ENCODE measurements around the gene ITSN1.
"Not testable (repeated sequence)": the region's sequence is repeated elsewhere in the genome, so short reads cannot be mapped to it uniquely, and the experiment has no call there.

Gene ITSN1

DNA sequence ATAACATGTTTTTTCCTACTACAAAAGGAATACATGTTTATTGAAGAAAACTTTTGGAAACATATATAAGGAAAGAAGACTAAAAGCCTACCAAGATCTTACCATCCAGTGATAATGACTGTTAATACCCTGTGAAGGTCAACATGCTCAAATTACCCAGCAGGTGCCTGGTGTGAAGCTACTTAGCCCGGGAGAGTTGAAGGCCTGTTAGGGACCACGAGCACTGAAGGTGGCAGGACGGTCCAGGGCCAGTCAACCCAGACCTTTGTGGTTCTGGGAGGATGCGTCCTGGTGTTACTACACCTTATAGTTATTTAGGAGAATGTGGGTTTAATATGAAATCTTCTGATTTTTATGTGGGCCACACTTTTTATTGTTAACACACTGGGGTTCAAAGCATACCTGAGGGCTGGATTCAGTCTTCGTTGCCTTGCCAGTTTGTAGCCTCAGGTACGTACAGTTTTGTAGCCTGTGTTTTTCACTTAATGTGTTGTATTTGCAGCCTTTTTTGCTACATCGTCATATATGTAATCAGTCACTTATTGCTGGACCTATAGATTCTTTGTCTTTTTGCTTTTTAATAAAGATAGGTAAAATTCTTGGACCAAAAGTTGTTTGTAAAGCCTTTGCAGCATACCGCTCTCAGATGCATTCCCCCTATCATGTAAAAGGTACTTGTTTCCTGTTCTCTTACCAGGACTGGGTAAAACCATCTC lies 9.8 kb downstream of the ITSN1 start:
- no peak for DNase-seq (ENCODE audit: low read depth)

DNA sequence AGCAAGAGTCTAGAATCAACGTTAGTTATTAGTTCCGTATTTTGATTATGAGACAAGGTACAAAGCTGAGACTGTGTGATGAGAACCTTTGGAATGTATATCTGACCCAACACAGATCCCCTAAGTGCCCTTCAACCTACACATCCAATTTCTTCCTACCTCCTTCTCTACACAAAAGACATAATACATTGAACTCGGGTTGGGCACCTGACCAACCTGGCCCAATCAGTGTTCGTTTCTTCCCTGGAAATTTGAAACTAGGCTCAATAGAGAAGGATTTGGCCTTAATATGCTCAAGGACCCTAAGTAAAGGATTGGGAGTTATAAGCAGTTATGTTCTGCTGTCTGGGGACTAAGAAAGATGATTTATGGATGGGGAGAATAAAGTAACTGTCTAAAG lies 12.1 kb downstream of the ITSN1 start:
- DNase-seq (ENCODE audit: low read depth), result no peak

DNA sequence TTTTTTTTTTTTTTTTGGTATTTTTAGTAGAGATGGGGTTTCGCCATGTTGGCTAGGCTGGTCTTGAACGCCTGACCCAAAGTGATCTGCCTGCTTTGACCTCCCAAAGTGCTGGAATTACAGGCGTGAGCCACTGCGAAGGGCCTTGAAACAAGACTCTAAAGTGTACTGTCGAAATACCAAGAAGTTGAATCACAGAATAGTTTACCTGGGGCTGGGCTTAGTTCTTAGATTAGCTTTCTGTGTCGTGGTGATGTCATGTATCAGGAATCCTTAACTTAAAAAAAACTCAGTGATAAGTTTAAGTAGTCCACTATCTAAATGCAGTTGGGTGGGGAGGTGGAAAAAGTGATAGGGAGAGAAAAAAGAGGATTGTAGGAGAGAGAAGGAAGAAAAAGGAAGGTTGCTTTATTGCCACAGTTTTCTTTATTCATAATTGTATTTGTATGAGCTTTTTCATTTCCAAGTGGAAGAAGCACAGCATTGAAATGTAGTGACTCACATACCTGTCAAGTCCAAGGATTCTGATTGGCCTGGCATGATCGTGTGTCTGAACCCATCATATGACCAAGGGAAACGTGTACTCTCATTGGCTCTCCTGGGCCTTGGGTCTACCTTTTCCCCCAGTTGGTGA lies 13.4 kb downstream of the ITSN1 start:
- DNase-seq (ENCODE audit: low read depth), result no peak

DNA sequence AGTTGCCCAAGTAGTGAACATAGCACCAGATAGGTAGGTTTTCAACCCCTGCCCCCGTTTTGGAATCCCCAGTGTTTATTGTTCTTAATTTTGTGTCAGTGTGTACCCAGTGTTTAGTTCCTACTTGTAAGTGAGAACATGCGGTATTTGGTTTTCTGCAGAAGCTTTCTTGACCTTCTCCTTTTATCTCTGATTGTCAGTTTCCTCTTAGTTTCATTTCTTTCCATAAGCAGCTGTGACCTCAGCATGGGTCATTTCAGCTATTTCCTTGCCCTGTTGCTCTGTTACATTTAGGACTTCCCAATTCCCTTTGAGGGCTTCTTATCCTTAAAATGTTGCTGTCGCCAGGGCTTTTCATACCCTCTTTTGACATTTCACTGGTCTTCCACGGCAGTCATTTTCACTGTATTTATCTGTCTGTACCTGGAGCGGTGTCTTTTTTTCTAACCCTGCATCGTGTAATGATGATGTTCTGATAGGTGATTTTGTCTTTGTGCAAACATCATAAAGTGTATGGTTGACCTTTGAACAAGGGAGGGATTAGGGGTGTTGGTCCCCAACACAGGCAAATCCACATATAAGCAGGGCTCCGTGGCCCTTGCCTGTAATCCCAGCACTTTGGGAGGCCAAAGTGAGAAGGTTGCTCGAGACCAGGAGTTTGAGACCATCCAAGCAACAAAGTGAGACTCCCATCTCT lies 15.0 kb downstream of the ITSN1 start:
- no peak for DNase-seq (ENCODE audit: low read depth)

DNA sequence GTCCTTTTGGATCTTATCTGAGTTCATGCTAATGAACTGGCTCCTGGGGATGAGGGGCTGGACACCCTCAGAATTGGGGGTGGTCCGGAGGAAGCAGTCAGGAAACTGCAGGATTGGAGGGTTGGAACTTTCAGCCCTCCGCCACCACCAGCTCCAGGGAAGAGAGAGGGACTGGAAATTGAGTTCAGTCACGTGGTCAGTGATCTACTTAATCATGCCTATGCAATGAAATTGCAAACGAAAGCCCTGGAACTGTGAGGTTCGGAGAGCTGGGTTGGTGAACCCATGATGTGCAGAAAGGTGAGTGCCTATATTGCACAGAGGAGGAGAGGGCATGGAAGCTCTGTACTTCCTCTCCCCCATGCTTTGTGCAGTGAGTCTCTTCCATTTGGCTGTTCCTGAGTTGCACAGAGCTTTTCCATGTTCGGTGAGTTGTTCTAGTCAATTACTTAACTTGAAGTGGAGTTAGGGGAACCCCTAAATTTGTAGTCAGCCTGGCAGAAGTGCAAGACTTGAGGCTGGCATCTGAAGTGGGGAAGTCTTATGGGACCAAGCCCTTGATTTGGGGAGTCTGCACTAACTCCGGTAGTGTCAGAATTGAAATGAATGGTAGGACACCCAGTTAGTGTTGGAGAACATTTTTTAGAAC lies 16.7 kb downstream of the ITSN1 start:
- no peak for DNase-seq (ENCODE audit: low read depth)

DNA sequence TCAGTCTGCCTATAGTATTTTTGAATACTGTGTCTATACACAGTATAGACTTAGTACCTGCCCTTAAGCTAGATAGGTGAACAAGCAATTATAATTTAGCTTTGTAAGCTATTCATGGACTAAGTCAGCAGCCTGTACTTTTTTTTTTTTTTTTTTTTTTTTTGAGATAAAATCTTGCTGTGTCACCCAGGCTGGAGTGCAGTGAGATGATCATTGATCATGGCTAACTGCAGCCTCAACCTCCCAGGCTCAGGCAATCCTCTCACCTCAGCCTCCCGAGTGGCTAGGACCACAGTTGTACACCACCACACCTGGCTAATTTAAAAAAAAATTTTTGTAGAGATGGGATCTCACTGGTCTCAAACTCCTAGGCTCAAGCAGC lies 17.3 kb downstream of the ITSN1 start:
- DNase-seq (ENCODE audit: low read depth), result no peak

DNA sequence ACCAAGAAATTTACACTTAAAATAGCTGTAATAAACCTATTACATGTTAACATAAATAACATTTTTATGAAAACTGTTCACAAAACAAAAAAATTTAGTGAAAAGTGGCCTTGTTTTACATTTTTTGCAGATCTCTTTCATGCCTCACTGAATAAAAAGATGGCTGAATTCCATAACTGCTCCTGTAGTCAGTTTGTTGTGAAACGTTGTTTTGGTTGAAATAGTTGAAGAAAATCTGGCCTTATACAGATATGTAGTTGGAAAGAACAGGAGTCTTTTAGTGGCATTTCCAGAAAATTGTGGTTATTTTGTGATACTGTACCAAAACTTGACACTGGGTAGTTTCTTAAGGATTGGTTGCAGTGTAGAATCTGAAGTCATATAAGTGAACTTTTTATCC lies 18.1 kb downstream of the ITSN1 start:
- no peak for DNase-seq (ENCODE audit: low read depth)

DNA sequence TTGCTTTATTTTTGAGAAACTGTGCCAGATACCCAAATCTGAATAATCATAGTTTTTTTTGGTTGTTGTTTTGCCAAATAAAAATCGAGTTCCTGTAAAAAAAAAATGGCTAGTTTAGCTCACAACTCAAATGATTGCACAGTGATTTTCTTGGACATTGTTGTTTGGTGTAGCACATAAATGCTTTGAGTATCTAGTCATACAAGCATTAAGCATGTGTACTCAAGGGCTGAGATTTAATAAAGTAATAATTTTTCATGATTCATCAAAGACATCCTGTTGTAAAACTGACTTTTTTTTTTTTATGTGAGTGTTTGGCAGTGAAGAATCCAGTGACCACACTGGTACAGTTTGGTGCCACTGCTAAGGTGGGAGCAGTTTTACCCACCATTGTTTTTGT lies 18.8 kb downstream of the ITSN1 start:
- DNase-seq (ENCODE audit: low read depth), result no peak

DNA sequence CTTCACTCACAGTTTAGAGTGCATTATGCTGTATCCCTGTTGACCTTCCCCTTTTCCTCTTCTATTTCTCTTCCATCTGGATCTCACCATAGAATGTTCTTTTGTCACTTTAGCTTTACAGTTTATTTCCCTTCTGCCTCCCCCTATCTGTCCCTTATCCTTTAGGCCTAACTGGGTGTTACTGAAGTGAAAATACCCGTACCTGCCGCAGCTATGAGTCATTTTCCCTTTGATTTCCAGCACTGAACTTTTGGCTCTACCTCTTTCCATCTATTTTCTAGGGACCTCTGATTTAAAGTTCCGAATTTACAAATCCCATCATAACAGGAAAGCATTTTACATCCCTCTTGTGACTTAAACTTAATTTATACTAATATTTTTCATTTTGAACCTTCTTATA lies 19.7 kb downstream of the ITSN1 start:
- no peak for DNase-seq (ENCODE audit: low read depth)

DNA sequence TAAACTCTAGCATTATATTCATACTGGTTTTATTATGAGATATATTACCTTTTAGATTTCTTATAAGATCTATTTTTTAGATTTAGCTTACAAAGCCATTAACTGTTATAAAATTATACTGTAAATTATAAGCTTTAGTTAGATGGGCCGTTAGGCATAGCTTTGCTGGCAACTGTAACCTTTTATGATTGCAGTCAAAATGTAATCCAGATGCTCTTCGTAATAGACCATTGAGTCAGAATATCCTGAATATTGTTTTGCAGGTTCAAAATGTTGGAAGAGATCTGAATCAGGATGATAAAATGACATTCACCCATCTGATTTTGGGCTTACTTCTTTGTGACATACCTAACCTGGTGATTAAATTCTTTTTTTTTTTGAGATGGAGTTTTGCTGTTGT lies 20.9 kb downstream of the ITSN1 start:
- DNase-seq (ENCODE audit: low read depth), result no peak

DNA sequence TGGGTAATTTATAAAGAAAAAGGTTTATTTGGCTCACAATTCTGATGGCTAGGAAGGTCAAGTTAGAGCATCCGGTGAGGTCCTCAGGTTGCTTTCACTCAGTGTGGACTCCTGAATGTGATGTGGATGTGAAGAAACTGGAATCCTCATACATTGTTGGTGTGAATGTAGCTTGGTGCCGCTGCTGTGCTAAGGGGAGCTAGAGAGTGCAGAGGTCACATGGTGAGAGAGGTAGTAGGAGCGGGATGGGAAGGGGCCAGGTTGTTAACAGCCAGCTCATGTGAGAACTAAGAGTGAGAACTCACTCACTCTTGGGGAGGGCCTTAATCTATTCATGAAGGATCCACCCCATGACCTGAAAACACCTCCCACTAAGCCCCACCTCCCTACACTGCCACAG lies 21.8 kb downstream of the ITSN1 start:
- no peak for DNase-seq (ENCODE audit: low read depth)

DNA sequence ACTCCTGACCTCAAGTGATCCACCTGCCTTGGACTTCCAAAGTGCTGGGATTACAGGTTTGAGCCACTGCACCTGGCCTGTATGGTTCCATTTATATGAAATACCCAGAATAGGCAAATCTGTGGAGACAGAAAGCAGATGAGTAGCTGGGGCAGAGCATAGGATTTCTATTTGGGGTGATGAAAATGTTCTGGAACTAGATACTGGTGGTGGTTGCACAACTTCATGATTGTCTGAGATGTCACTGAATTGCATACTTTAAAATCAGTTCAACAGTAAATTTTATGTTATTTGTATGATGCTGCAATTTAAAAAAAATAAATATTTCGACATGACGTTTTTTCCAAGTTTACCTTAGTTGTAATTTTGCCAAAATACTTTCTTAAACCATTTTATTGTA lies 23.9 kb downstream of the ITSN1 start:
- DNase-seq (ENCODE audit: low read depth), result no peak

DNA sequence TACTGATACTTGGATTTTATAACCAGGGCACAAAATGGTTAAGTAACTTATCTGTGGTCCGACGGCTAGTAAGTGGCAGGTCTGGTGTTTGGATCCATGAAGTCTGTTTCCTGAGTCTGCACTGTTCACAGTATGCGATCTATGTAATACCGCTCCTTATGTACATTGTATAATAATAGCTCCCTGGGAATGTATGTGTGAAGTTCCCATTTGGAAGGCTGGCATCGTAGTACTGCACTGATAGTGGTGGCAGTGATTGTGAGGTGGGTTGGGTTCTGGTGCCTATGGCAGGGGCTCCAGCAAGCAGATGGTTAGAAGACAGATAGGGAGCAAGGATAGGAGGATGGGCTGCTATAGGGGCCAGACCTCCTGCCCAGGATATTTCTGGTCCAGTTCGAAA lies 25.3 kb downstream of the ITSN1 start:
- no peak for DNase-seq (ENCODE audit: low read depth)

DNA sequence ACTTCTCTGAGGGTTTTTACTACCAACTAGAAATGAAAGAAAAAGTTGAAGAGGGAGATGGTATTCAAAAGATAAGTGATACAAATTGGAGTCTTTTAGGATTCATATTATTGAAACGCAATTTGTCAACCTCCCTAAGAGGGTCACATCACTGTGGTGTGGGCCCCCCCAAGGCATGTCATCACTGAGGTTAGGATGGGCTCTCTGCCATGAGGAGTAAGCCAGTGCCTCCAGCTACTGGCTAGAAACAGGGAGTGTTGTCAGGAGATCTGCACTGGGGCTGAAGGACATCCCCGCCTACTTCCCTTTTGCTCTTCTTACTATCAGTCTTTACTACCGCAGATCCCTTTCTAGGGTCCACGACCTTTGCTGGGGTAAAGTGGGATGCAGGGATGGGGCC lies 25.9 kb downstream of the ITSN1 start:
- no peak for DNase-seq (ENCODE audit: low read depth)

DNA sequence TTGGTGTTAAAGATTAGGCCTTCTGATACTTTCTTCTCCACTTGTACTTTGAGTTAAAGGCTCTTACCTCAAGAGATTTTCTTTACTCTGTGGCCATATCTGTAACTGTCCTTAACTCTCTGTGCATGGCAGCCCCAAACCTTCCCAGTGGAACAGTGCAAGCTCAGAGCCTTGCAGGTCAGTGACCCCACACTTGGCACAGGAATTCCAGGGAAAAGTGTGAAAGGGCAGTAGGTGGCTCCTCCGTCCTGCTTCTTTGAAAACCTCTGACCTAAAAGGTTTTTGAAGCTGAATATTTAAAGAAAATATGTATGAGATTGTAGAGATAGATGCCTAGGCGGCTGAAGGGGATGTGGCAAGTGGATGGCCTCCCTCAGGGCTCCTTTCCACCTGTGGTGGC lies 26.3 kb downstream of the ITSN1 start:
- DNase-seq (ENCODE audit: low read depth), result no peak

DNA sequence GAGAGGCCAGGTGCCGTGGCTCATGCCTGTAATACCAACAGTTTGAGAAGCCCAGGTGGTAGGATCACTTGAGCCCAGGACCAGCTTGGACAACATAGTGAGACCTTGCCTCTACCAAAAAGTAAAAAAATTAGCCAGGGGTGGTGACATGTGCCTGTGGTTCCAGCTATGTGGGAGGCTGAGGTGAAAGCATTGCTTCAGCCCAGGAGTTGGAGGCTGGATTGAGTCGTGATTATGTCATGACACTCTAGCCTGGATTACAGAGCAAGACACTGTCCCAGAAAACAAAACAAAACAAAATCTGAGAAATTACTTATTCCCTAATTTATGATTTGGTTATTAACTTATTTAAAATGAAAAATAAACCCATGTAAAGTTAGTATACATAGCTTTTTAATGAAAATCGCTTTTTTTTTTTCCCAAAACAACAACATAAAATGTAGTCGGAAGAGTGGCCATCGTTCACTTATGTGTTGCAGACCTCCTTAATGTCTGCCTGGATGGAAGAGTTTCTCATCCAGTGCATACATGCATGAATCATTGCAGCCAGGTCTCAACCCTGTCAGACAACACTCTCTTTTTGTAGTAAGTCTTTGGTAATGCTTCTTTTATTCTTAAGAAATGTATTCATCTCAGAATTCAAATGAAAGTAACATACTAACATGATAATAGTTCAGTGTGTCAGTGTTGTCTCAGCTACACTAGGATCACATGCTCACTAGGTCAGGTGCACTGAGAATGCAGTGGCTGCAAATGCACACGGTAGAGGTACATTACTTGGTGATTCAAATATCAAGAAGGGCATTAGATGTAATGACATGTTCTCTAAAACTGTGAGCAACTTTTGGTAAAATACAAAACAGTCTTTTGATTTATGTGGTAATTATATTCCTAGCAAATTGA lies 28.0 kb downstream of the ITSN1 start:
- no peak for DNase-seq (ENCODE audit: low read depth)

DNA sequence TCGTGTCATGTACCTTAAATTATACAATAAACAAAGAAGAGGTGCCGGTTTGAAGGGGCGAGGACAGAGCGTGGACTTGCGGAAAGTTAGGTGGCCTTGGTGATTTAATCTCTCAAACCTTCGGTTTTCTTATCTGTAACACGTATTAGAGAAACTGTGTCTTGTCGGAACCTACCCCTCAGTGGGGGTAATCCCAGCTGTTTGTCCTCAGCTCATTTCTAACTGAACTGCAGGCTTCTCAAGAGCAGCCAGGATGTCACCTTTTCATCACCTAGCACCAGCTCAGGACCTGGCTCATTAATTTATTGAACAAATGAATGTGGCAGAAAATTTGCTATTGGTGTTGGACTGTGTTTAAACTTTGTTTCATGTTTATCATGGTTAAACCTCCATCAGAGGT lies 31.2 kb downstream of the ITSN1 start:
- no peak for DNase-seq (ENCODE audit: low read depth)

DNA sequence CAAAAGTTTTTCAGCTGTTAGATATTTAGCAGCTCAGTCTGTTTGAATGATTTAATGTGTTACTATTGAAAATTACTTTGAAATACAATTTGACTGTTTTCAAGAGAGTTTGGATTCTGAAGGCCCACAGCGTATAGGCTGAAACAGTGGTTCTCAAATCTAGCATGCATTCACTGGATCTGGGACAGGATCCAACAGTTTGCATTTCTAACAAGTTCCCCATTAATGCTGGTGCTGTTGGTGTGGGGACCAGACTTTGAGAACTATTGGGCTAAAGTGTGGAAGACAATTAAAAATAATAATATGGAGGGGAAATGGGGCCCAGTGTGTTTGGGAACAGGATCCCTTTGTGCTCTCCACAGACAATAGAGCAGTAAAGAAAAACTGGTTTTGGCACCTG lies 31.9 kb downstream of the ITSN1 start:
- DNase-seq (ENCODE audit: low read depth), result no peak

DNA sequence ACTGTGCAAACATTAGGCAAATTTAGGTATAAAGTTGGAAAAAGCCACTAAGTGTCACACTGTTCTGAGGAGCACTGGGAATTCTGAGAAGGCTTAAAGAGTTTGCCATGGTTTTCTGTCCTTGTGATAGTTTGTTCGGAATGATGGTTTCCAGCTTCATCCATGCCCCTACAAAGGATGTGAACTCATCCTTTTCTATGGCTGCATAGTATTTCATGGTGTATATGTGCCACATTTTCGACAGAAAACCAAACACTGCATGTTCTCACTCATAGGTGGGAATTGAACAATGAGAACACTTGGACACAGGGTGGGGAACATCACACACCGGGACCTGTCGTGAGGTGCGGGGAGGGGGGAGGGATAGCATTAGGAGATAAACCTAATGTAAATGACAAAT lies 34.4 kb downstream of the ITSN1 start:
- not testable (repeated sequence) for DNase-seq (ENCODE audit: low read depth)

DNA sequence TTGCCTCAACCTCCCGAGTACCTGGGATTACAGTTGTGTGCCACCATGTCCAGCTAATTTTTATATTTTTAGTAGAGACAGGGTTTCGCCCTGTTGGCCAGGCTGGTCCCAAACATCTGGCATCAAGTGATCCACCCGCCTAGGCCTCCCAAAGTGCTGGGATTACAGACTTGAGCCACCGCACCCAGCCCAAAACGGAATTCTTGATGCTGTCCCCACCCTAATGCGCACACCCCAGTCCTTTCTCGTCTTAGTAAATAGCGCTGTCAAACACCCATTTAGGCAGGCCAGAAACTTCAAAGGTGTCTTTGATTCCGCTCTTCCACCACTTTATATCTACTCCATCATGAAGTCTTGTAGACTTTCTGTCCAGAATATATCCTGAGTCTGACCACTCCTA lies 35.1 kb downstream of the ITSN1 start:
- DNase-seq (ENCODE audit: low read depth), result no peak

DNA sequence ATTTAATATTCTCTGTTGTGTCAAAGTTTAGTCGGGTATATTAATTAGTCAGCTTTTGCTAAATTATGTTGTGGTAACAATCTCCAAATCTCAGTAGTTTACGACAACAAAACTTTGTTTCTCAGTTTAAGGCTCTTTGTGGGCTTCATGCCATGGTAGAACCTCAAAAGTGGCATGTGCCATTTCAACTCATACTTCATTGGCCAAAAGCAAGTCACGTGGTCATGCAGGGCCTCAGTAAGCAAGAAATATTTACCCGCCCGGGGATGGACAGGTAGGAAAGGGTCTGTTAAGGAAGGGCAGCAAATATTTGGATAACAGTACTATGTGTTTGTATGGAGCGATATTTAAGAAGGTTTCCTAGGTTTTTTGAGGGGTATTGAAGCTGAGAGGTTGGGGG lies 38.6 kb downstream of the ITSN1 start:
- DNase-seq (ENCODE audit: low read depth), result no peak

DNA sequence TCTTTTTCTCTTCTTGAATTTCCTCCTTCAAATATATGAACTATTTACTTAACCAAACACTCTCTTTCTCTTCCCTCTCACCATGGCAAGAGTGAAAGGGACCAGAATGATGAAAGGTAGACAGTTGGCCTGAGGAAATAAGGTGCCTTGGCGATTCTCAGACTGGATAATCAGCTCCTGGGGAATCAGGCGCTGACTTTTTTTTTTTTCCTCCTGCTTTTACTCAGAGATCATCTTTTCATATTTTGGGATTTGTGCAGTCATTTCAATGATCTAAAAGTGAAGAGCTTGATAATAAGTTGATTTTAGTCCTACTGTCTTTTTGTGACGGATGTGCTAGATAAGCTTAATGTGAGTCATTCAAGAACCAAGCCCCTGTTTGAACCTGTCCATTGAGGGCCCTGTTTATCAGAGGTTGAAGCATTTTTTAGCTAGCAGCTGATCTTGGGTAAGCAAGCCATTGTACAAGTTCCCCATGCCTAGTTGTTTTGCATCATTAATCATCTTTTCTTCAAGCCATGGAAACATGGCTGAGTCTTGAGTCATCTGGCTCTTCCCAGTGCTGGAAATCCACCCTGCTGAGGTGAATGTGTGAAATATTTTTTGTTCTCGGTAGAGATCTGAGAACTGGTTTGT lies 40.8 kb downstream of the ITSN1 start:
- DNase-seq (ENCODE audit: low read depth), result peak; percentile 60
